ENCODE measurements around the gene HAP1. TPM values are rescaled to one million over a fixed set of nuclear protein-coding genes. Genes with fewer than 3 reads are reported as not detected.

Gene HAP1
- total RNA-seq, 1 donor from 2014 or later = 0.62 TPM

- TF ChIP-seq CTCF (IDR thresholded peaks at IDR 0.05) = no peak
- ATAC-seq (no peak), DNase-seq (no peak)
- no peak overlapping the region for H3K4me3 ChIP-seq
- H3K27ac ChIP-seq = no peak overlapping the region
- intact Hi-C loops (cut with DNase I) = no loop called here
- no peaks in the 10 kb centered on the region for H3K9me3 ChIP-seq
- H3K4me1 ChIP-seq = peaks cover 23% of the 10 kb centered on the region
- H3K36me3 ChIP-seq = peaks cover 84% of the 10 kb centered on the region
- no peaks in the 10 kb centered on the region for H3K27me3 ChIP-seq (ENCODE audit: low read depth)
These were observed 34.3 kb upstream of the HAP1 start for GRCh38 chr17:41768682-41769288.

GRCh38 chr17:41767324-41768042, 33.0 kb upstream of the HAP1 start:
- no peak overlapping the region for H3K4me3 ChIP-seq
- intact Hi-C loops (cut with DNase I) = no loop called here
- H3K4me1 ChIP-seq = peaks cover 10% of the 10 kb centered on the region
- no peak for TF ChIP-seq CTCF (IDR thresholded peaks at IDR 0.05)
- peaks cover 92% of the 10 kb centered on the region for H3K36me3 ChIP-seq
- H3K9me3 ChIP-seq = no peaks in the 10 kb centered on the region
- no peak overlapping the region for H3K27ac ChIP-seq
- DNase-seq = no peak
- H3K27me3 ChIP-seq (ENCODE audit: low read depth) = no peaks in the 10 kb centered on the region
- no peak for ATAC-seq

GRCh38 chr17:41766135-41766534, 31.7 kb upstream of the HAP1 start:
- ATAC-seq (no peak), DNase-seq (no peak)
- Histone ChIP-seq H3K36me3 (peaks cover 98% of the 10 kb centered on the region), H3K9me3 (no peaks in the 10 kb centered on the region), H3K27me3 (ENCODE audit: low read depth) (no peaks in the 10 kb centered on the region), H3K27ac (no peak overlapping the region), H3K4me3 (no peak overlapping the region), H3K4me1 (no peaks in the 10 kb centered on the region)
- TF ChIP-seq CTCF (IDR thresholded peaks at IDR 0.05) = no peak
- intact Hi-C loops (cut with DNase I) = no loop called here

GRCh38 chr17:41763327-41763726, 28.9 kb upstream of the HAP1 start:
- Histone ChIP-seq H3K9me3 (no peaks in the 10 kb centered on the region), H3K27ac (no peak overlapping the region), H3K4me1 (no peaks in the 10 kb centered on the region), H3K27me3 (ENCODE audit: low read depth) (no peaks in the 10 kb centered on the region), H3K36me3 (peaks cover 98% of the 10 kb centered on the region), H3K4me3 (no peak overlapping the region)
- intact Hi-C loops (cut with DNase I) = no loop called here
- no peak for TF ChIP-seq CTCF (IDR thresholded peaks at IDR 0.05)
- no peak for DNase-seq
- ATAC-seq = peak in 1 of 2 donors; percentile 27

DNA sequence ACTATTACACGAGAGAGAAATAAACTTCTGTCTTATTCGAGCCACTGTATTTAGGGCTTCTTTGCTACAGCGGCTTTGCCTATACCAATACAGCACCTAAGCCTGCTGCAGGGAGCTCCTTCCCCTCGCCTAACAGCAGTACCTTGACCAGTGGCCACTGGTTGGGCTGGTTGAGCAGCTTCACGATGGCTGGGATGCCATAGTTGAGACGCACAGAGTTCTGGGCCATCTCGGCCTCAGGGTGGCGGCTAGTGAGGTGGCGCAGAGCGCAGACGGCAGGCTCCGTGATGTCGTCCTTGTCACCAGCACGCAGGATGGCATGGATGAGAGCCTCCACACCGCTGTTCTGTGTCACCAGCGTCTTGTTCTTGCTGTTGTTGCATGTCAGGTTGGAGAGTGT, 28.4 kb upstream of the HAP1 start:
- Histone ChIP-seq H3K36me3 (peaks cover 98% of the 10 kb centered on the region), H3K27me3 (ENCODE audit: low read depth) (no peaks in the 10 kb centered on the region), H3K9me3 (no peaks in the 10 kb centered on the region), H3K27ac (no peak overlapping the region), H3K4me1 (no peaks in the 10 kb centered on the region), H3K4me3 (no peak overlapping the region)
- ATAC-seq (peak in 1 of 2 donors; percentile 8), DNase-seq (no peak)
- no peak for TF ChIP-seq CTCF (IDR thresholded peaks at IDR 0.05)
- intact Hi-C loops (cut with DNase I) = no loop called here
